ENCODE measurements around the gene HGFAC. TPM values are rescaled to one million over a fixed set of nuclear protein-coding genes. Genes with fewer than 3 reads are reported as not detected.

The HGFAC gene
- polyA plus RNA-seq, 3 donors from 2014 or later: not detected

DNA sequence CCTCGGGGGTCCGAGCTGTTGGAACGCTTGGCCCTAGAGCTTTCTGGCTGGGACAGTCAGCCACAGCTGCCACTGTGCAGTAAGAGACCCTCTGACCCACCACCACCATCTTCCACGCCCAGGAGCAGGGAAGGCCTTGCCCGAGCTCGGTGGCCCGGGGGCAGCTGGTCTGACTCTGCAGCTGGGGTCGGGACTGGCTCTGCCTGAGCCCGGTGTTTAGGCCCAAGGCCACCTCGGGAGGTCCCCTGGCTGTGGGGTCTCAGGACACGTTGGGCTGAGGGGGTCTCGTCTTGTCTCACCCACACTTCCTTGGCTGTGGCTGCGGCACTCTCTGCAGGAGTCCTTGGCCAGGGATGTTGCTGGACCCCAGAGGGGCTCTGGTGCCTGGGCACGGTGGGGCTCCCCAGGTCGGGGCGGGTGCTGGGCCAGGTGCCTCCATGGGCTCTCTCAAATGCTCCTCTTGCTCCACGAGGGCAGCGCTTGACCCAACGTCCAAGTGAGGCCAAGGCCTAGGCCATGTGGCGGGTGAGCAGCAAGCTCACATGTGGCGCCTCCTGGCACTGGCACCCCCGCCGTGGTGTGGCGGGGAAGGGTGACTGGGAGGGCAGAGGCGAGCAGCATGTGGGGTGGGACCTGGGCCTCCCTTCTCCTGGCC lies 44.2 kb downstream of the HGFAC start:
- Mint-ChIP-seq H3K9me3 (no peaks in the 10 kb centered on the region), H3K27ac (peak overlapping the region in 2 of 6 donors; percentile 11 to 48), H3K27me3 (ENCODE audit: low read depth in 3 of 3) (peaks cover 0 to 3% (median 2%) of the 10 kb centered on the region in 3 donors), H3K4me3 (peak overlapping the region; percentile 10 to 91 (median 89)), H3K36me3 (no peaks in the 10 kb centered on the region), H3K4me1 (peaks cover 16 to 38% of the 10 kb centered on the region in 2 donors)
- DNase-seq: no peak

DNA sequence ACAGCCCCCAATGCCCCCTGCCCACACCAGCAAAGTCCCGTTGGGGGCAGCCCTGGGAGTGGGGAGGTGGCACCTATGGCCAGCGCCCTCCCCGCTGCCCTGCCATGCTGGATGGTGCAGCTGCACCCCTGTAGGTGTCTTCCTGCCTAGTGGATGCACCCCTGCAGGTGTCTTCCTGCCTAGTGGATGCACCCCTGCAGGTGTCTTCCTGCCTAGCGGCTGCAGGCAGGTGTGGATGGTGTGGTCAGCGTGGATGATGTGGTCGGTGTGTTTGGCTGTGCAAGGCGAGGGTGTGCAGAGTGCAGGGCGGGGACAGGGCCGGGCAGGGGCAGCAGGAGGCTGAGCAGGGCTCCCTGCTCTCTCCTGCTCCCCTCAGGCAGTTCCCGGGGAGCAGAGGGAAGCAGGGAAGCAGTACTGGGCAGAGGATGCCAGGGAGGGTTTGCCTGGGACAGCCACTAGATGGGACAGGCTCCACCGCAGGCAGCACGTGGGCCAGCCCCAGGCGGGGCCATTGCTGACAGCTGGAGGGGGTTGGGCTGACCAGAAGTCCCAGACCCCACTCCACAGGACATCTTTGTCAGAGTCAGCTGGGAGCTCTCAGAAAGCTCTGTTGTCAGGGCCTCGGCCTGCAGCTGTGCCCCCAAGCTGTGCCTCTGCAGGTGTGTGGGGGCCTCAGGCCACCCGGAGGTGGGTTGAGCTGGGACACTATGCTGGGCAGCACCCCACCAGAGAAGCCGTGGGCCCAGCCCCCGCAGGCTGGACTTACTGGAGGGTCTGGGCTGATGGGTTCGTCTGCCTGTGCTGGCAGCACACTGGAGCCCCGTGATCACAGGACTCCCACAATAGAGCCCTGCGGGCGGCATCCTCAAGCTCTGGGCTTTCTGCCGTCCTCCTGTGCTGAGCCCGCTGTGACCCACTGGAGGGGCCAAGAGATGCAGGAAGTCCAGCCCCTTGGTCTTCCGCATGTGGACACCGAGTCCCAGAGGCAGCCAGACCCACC lies 45.1 kb downstream of the HGFAC start:
- H3K36me3 Mint-ChIP-seq: peaks cover 0 to 5% (median 5%) of the 10 kb centered on the region in 3 donors
- no peaks in the 10 kb centered on the region for H3K9me3 Mint-ChIP-seq
- peaks cover 16 to 39% of the 10 kb centered on the region in 2 donors for H3K4me1 Mint-ChIP-seq
- no peak for DNase-seq
- peak overlapping the region in 4 of 5 donors; percentile 44 to 72 (median 55) for H3K4me3 Mint-ChIP-seq
- peaks cover 0 to 3% (median 2%) of the 10 kb centered on the region in 3 donors for H3K27me3 Mint-ChIP-seq (ENCODE audit: low read depth in 3 of 3)
- H3K27ac Mint-ChIP-seq: peak overlapping the region in 2 of 6 donors; percentile 11 to 95

DNA sequence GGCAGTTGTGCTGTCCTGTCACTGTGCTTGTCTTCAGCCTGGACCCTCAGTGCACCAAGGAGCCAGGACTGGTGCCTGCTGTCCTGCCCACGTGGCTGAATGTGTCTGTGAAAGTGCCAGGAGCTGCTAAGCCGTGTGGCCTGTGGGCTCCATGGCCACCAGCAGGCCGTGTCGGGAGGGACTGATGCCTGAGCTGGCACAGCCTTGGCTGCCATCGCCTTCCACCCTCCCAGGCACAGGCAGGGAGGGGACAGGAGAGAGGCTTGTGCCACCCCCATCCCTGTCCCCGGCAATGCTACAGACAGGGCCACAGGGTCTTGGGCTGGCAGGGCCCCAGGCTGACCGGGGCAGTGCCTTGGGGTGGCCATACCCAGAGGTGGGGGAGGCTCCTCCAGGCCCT lies 46.1 kb downstream of the HGFAC start:
- Mint-ChIP-seq H3K9me3 (no peaks in the 10 kb centered on the region), H3K27ac (no peak overlapping the region), H3K4me3 (peak overlapping the region in 1 of 5 donors; percentile 27), H3K27me3 (ENCODE audit: low read depth in 3 of 3) (peaks cover 0 to 3% (median 2%) of the 10 kb centered on the region in 3 donors), H3K4me1 (peaks cover 16 to 39% of the 10 kb centered on the region in 2 donors), H3K36me3 (peaks cover 0 to 5% (median 5%) of the 10 kb centered on the region in 3 donors)
- no peak for DNase-seq

- Mint-ChIP-seq H3K27ac (peak overlapping the region in 4 of 6 donors; percentile 33 to 40 (median 37)), H3K4me3 (peak overlapping the region in 2 of 5 donors; percentile 21 to 33), H3K36me3 (peaks cover 0 to 5% (median 5%) of the 10 kb centered on the region in 3 donors), H3K27me3 (ENCODE audit: low read depth in 3 of 3) (peaks cover 0 to 3% (median 2%) of the 10 kb centered on the region in 3 donors), H3K4me1 (peaks cover 16 to 37% of the 10 kb centered on the region in 2 donors), H3K9me3 (no peaks in the 10 kb centered on the region)
- DNase-seq: no peak
These were observed 47.1 kb downstream of the HGFAC start for GRCh38 chr4:3488820-3489219.

DNA sequence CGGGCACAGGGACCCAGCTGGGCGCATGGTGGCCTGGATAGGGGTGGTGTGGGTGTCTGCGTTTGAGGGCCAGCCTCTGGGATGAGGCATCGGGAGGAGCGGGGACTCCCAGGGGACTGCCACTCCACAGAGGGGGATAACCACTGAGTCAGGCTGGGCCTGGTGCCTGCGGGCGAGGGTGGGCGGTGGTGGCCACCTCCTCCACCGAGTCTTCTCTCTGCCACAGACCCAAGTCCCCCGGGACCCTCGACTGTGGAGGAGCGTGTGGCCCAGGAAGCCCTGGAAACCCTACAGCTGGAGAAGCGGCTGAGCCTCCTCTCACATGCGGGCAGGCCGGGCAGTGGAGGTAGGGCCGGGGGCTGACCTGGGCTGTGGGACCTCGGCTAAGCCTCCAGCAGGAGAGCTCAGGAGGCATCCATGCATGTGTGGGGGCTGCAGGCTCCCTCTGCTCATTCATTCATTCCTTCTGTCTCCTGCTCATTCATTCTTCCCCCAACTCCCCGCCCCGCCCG lies 47.7 kb downstream of the HGFAC start:
- Mint-ChIP-seq H3K9me3 (no peaks in the 10 kb centered on the region), H3K27ac (no peak overlapping the region), H3K4me1 (peaks cover 16 to 33% of the 10 kb centered on the region in 2 donors), H3K27me3 (ENCODE audit: low read depth in 3 of 3) (peaks cover 0 to 3% (median 2%) of the 10 kb centered on the region in 3 donors), H3K36me3 (peaks cover 0 to 5% (median 5%) of the 10 kb centered on the region in 3 donors), H3K4me3 (no peak overlapping the region)
- no peak for DNase-seq

GRCh38 chr4:3491681-3492405 lies 50.1 kb downstream of the HGFAC start:
- Mint-ChIP-seq H3K36me3 (peaks cover 0 to 5% (median 5%) of the 10 kb centered on the region in 3 donors), H3K4me3 (peak overlapping the region in 1 of 5 donors; percentile 20), H3K27ac (no peak overlapping the region), H3K27me3 (ENCODE audit: low read depth in 3 of 3) (peaks cover 0 to 2% (median 0%) of the 10 kb centered on the region in 3 donors), H3K4me1 (peaks cover 10 to 23% of the 10 kb centered on the region in 2 donors), H3K9me3 (no peaks in the 10 kb centered on the region)
- DNase-seq: no peak

GRCh38 chr4:3492741-3493719 lies 51.3 kb downstream of the HGFAC start:
- Mint-ChIP-seq H3K36me3 (peaks cover 0 to 5% (median 5%) of the 10 kb centered on the region in 3 donors), H3K9me3 (no peaks in the 10 kb centered on the region), H3K27me3 (ENCODE audit: low read depth in 3 of 3) (peaks cover 0 to 2% (median 0%) of the 10 kb centered on the region in 3 donors), H3K4me1 (peaks cover 10 to 19% of the 10 kb centered on the region in 2 donors), H3K27ac (no peak overlapping the region), H3K4me3 (no peak overlapping the region)
- DNase-seq: no peak

DNA sequence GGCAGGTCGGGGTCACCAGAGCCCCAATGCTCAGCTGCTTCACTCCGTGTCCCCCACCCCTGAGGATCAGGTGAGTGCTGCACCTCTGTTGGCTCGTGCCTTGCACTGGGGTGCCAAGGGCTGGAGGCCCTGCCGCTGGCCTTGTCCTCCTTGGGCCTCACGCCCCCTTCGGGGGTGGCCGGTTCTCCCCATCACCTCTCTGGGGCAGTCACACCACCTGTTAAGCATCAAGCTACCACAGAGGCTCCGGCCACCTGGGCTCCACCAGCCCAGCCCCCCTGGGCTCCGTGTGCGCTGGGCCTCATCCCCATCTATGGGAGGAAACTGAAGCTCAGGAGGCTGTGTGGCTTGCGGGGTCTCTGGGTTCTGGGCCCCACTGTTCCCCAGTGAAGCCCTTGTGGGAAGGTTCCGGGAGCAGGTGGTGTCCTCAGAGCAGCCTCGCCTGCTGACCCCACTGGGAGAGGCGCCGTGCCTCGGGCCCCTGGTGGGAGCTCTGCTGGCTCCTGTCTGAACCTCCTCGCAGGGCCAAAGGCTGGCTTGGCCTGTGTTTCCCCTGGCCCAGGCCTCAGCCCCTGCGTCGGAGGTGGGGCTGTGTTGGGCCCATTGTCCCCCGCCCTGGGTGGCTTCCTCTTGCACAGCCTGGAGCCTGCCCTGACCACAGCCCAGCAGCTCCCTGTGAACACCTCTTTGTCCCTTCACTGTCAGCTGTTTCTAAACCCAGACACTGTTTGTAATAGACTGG lies 52.1 kb downstream of the HGFAC start:
- Mint-ChIP-seq H3K4me3 (no peak overlapping the region), H3K9me3 (no peaks in the 10 kb centered on the region), H3K4me1 (peaks cover 2 to 11% of the 10 kb centered on the region in 2 donors), H3K27ac (no peak overlapping the region), H3K27me3 (ENCODE audit: low read depth in 3 of 3) (peaks cover 0 to 2% (median 0%) of the 10 kb centered on the region in 3 donors), H3K36me3 (peaks cover 0 to 5% (median 5%) of the 10 kb centered on the region in 3 donors)
- DNase-seq: no peak

DNA sequence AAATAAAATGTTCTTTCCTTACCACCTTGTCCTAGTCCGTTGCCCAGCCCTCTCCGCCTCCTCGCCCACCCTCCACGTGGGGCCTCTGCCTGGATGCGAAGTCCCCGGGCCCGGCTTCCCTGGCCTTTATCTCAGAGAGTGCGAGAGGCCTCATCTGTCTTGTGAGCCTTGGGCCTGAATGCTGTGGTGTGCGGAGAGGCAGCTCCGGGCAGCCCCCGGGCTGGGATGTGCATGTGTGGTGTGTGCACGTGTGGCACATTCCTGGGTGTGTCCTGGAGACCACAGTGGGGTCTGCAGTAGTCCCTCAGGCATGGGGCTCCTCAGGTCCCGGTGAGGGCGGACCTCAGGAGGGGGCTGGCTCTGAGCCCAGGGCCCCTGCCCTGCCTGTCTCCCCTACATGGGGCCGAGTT lies 52.7 kb downstream of the HGFAC start:
- Mint-ChIP-seq H3K4me3 (no peak overlapping the region), H3K27ac (no peak overlapping the region)

DNA sequence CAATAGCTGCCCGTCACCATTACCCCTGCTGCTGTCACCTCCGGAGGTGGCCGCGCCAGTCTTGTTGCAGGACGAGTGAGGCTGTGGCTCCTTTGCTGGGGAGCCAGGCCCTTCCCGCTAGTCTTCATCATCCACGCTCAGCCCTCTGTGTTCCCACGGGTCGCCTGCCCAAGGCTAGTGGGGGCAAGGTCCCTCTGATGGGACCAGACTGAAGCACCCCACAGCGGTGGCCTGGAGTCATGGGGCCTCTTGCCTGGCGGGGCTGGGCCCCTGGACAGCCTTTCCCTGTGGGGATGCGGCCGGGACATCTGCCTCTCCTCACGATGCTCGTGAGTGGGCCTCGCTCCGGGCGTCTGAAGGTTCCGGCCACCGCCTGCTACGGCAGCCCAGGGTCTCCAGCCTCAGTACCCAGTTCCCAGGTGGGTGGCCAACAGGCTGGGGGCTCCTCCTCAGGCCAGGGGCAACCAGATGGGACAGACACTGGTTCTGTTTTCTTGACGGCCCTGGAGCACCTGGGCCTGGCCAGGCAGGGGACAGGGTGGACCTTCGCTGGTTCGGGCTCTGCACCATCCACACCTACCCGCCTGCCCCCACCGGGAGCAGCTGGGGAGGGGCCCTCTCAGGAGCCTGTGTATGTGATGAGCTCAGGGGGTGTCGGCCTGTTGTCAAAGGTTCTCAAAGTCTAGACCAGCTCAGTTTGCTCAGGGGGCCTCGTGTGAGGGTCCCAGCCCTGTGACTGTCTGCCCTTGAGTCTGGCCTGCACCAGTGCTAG lies 53.6 kb downstream of the HGFAC start:
- Mint-ChIP-seq H3K27me3 (ENCODE audit: low read depth in 3 of 3) (peaks cover 0 to 2% (median 0%) of the 10 kb centered on the region in 3 donors), H3K9me3 (no peaks in the 10 kb centered on the region), H3K27ac (no peak overlapping the region), H3K4me1 (peaks cover 0 to 7% of the 10 kb centered on the region in 2 donors), H3K4me3 (no peak overlapping the region), H3K36me3 (peaks cover 0 to 5% (median 5%) of the 10 kb centered on the region in 3 donors)
- no peak for DNase-seq

More for the DNA sequence above, 52.7 kb downstream of the HGFAC start:
- H3K4me1 Mint-ChIP-seq: peaks cover 0 to 7% of the 10 kb centered on the region in 2 donors
- peaks cover 0 to 5% (median 5%) of the 10 kb centered on the region in 3 donors for H3K36me3 Mint-ChIP-seq
- peaks cover 0 to 2% (median 0%) of the 10 kb centered on the region in 3 donors for H3K27me3 Mint-ChIP-seq (ENCODE audit: low read depth in 3 of 3)
- H3K9me3 Mint-ChIP-seq: no peaks in the 10 kb centered on the region
- no peak for DNase-seq

GRCh38 chr4:3496021-3496420 lies 54.3 kb downstream of the HGFAC start:
- H3K4me3 Mint-ChIP-seq: no peak overlapping the region
- peaks cover 0 to 5% (median 5%) of the 10 kb centered on the region in 3 donors for H3K36me3 Mint-ChIP-seq
- H3K27ac Mint-ChIP-seq: no peak overlapping the region
- H3K9me3 Mint-ChIP-seq: no peaks in the 10 kb centered on the region
- peaks cover 0 to 2% (median 0%) of the 10 kb centered on the region in 3 donors for H3K27me3 Mint-ChIP-seq (ENCODE audit: low read depth in 3 of 3)
- DNase-seq: no peak
- H3K4me1 Mint-ChIP-seq: peaks cover 0 to 7% of the 10 kb centered on the region in 2 donors
